Activated CD4-positive, alpha-beta memory T cell treated with anti-CD3 and anti-CD28 coated beads, Interleukin-2, amount 10 ng/mL, durations not matched to agents 7 days and 5 days (primary cell): ENCODE results near the gene TBC1D2B. TPM values are rescaled to one million over a fixed set of nuclear protein-coding genes. Genes with fewer than 3 reads are reported as not detected.
A peak's percentile ranks its signal among the peaks of the same experiment; 100 is the strongest.
"Not testable (repeated sequence)": the region's sequence is repeated elsewhere in the genome, so short reads cannot be mapped to it uniquely, and the experiment has no call there.

Experiments used
- CTCF ChIA-PET: fragments of 350-600 bp; sonication (Branson Sonifier 250); formaldehyde crosslinking; loops from one replicate; lab custom pipeline; 2021; ENCODE audit warnings: antibody characterized with exemption, inconsistent platforms; lab: Charles Lee
- POLR2A ChIA-PET: fragments of 350-600 bp; sonication (Branson Sonifier 250); formaldehyde crosslinking; loops from one replicate; lab custom pipeline; 2021; ENCODE audit warnings: antibody characterized with exemption; lab: Charles Lee
- DNase-seq: peaks from one replicate; pipeline ENCODE4 v3.0.0-alpha.2; 2020
- H3K27ac Mint-ChIP-seq: one replicate; pipeline ENCODE4 v1.8.0; 2021; ENCODE audit warnings: mild to moderate bottlenecking, mixed read lengths
- H3K27me3 Mint-ChIP-seq: one replicate; pipeline ENCODE4 v1.8.0; 2021; ENCODE audit warnings: mixed read lengths
- H3K36me3 Mint-ChIP-seq: one replicate; pipeline ENCODE4 v1.8.0; 2021; ENCODE audit warnings: low read depth, mixed read lengths
- H3K4me1 Mint-ChIP-seq: one replicate; pipeline ENCODE4 v1.8.0; 2021; ENCODE audit warnings: mixed read lengths
- H3K4me3 Mint-ChIP-seq: one replicate; pipeline ENCODE4 v1.8.0; 2021; ENCODE audit warnings: mild to moderate bottlenecking, mixed read lengths
- H3K9me3 Mint-ChIP-seq: one replicate; pipeline ENCODE4 v1.8.0; 2021; ENCODE audit warnings: mixed read lengths
- total RNA-seq, 2 experiments: library from RNA; stranded (reverse); gene quantifications; one replicate each; pipeline ENCODE4 v1.2.3, GENCODE V29; 2021

Gene TBC1D2B
- total RNA-seq, 2 experiments from 2014 or later = 97.1 to 101 TPM

GRCh38 chr15:77994893-77995536 is 82.5 kb downstream of the TBC1D2B start:
- CTCF ChIA-PET = interaction anchor here (2.7 kb wide), 1 partner anchor 27 kb away, joined by 9 read pairs; no protein-coding TSS in a partner anchor

GRCh38 chr15:77993970-77994693 is 83.4 kb downstream of the TBC1D2B start:
- H3K4me3 Mint-ChIP-seq, H3K9me3 Mint-ChIP-seq, POLR2A ChIA-PET, H3K27me3 Mint-ChIP-seq: not testable (repeated sequence)
- CTCF ChIA-PET = interaction anchor here (1.2 to 2.7 kb wide), 2 partner anchors 26 to 114 kb away, joined by 5 to 9 read pairs; no protein-coding TSS in a partner anchor
- Mint-ChIP-seq H3K4me1 (peaks cover 23% of the 10 kb centered on the region), H3K36me3 (peaks cover 34% of the 10 kb centered on the region), H3K27ac (peak overlapping the region; percentile 64)
- DNase-seq = peak; percentile 44

More at GRCh38 chr15:77994893-77995536, 82.5 kb downstream of the TBC1D2B start:
- POLR2A ChIA-PET, H3K9me3 Mint-ChIP-seq, H3K27ac Mint-ChIP-seq, H3K4me3 Mint-ChIP-seq, DNase-seq, H3K27me3 Mint-ChIP-seq: not testable (repeated sequence)
- Mint-ChIP-seq H3K4me1 (peaks cover 23% of the 10 kb centered on the region), H3K36me3 (peaks cover 34% of the 10 kb centered on the region)

GRCh38 chr15:77993374-77993911 is 84.1 kb downstream of the TBC1D2B start:
- H3K36me3 Mint-ChIP-seq = peaks cover 31% of the 10 kb centered on the region
- H3K4me3 Mint-ChIP-seq = no peak overlapping the region
- no peaks in the 10 kb centered on the region for H3K9me3 Mint-ChIP-seq
- no peaks in the 10 kb centered on the region for H3K27me3 Mint-ChIP-seq
- no peak for DNase-seq
- POLR2A ChIA-PET = no interaction called here
- H3K27ac Mint-ChIP-seq = peak overlapping the region; percentile 64
- CTCF ChIA-PET = interaction anchor here (0.6 to 2.7 kb wide), 3 partner anchors 25 to 120 kb away, joined by 3 to 9 read pairs (median 5); no protein-coding TSS in a partner anchor
- H3K4me1 Mint-ChIP-seq = peaks cover 23% of the 10 kb centered on the region

- CTCF ChIA-PET = interaction anchor here (0.6 to 2.7 kb wide), 2 partner anchors 25 to 121 kb away, joined by 3 to 9 read pairs; no protein-coding TSS in a partner anchor
- no peaks in the 10 kb centered on the region for H3K27me3 Mint-ChIP-seq
- POLR2A ChIA-PET = no interaction called here
Measured at GRCh38 chr15:77992356-77993222, 84.9 kb downstream of the TBC1D2B start.

GRCh38 chr15:77991658-77992201 is 85.8 kb downstream of the TBC1D2B start:
- H3K9me3 Mint-ChIP-seq, H3K27me3 Mint-ChIP-seq, POLR2A ChIA-PET, H3K27ac Mint-ChIP-seq, CTCF ChIA-PET, DNase-seq, H3K4me3 Mint-ChIP-seq: not testable (repeated sequence)
- peaks cover 15% of the 10 kb centered on the region for H3K36me3 Mint-ChIP-seq
- peaks cover 23% of the 10 kb centered on the region for H3K4me1 Mint-ChIP-seq

More at GRCh38 chr15:77992356-77993222, 84.9 kb downstream of the TBC1D2B start:
- peaks cover 23% of the 10 kb centered on the region for H3K4me1 Mint-ChIP-seq
- H3K4me3 Mint-ChIP-seq = no peak overlapping the region
- peak overlapping the region; percentile 21 for H3K27ac Mint-ChIP-seq
- peaks cover 24% of the 10 kb centered on the region for H3K36me3 Mint-ChIP-seq
- no peak for DNase-seq
- no peaks in the 10 kb centered on the region for H3K9me3 Mint-ChIP-seq

GRCh38 chr15:77991029-77991406 is 86.5 kb downstream of the TBC1D2B start:
- Mint-ChIP-seq H3K9me3 (no peaks in the 10 kb centered on the region), H3K27ac (no peak overlapping the region), H3K27me3 (no peaks in the 10 kb centered on the region), H3K4me1 (peaks cover 23% of the 10 kb centered on the region), H3K36me3 (peaks cover 12% of the 10 kb centered on the region), H3K4me3 (no peak overlapping the region)
- DNase-seq = no peak
- POLR2A ChIA-PET = no interaction called here
- CTCF ChIA-PET = interaction anchor here (1.1 kb wide), 1 partner anchor 31 kb away, joined by 3 read pairs; no protein-coding TSS in a partner anchor

- no peak overlapping the region for H3K4me3 Mint-ChIP-seq
- POLR2A ChIA-PET = no interaction called here
- CTCF ChIA-PET = interaction anchor here (0.7 to 1.1 kb wide), 2 partner anchors 30 to 283 kb away, joined by 3 read pairs; no protein-coding TSS in a partner anchor
- H3K4me1 Mint-ChIP-seq = peaks cover 23% of the 10 kb centered on the region
- no peak overlapping the region for H3K27ac Mint-ChIP-seq
- no peaks in the 10 kb centered on the region for H3K9me3 Mint-ChIP-seq
- no peaks in the 10 kb centered on the region for H3K27me3 Mint-ChIP-seq
- H3K36me3 Mint-ChIP-seq = peaks cover 12% of the 10 kb centered on the region
- DNase-seq = no peak
Measured at GRCh38 chr15:77989296-77990143, 88.0 kb downstream of the TBC1D2B start.

- CTCF ChIA-PET = no interaction called here
- Mint-ChIP-seq H3K36me3 (peaks cover 6% of the 10 kb centered on the region), H3K4me3 (no peak overlapping the region), H3K9me3 (no peaks in the 10 kb centered on the region), H3K27ac (no peak overlapping the region), H3K27me3 (no peaks in the 10 kb centered on the region), H3K4me1 (peaks cover 15% of the 10 kb centered on the region)
- DNase-seq = no peak
- POLR2A ChIA-PET = no interaction called here
Measured at GRCh38 chr15:77988347-77989295, 88.9 kb downstream of the TBC1D2B start.

GRCh38 chr15:77987765-77988136 is 89.8 kb downstream of the TBC1D2B start:
- H3K4me3 Mint-ChIP-seq, CTCF ChIA-PET: not testable (repeated sequence)

GRCh38 chr15:77986891-77987764 is 90.4 kb downstream of the TBC1D2B start:
- Mint-ChIP-seq H3K9me3 (no peaks in the 10 kb centered on the region), H3K36me3 (no peaks in the 10 kb centered on the region), H3K4me1 (peaks cover 11% of the 10 kb centered on the region), H3K27me3 (no peaks in the 10 kb centered on the region), H3K4me3 (no peak overlapping the region), H3K27ac (no peak overlapping the region)
- ChIA-PET CTCF (no interaction called here), POLR2A (interaction anchor here (1.2 kb wide), 1 partner anchor 124 kb away, joined by 3 read pairs; no protein-coding TSS in a partner anchor)
- no peak for DNase-seq

More at GRCh38 chr15:77987765-77988136, 89.8 kb downstream of the TBC1D2B start:
- POLR2A ChIA-PET = interaction anchor here (1.2 kb wide), 1 partner anchor 124 kb away, joined by 3 read pairs; no protein-coding TSS in a partner anchor
- not testable (repeated sequence) for H3K27ac Mint-ChIP-seq, H3K27me3 Mint-ChIP-seq, H3K9me3 Mint-ChIP-seq, H3K36me3 Mint-ChIP-seq, DNase-seq
- H3K4me1 Mint-ChIP-seq = peaks cover 11% of the 10 kb centered on the region
